Measurements from ENCODE around the gene SEMA4D.

DNA sequence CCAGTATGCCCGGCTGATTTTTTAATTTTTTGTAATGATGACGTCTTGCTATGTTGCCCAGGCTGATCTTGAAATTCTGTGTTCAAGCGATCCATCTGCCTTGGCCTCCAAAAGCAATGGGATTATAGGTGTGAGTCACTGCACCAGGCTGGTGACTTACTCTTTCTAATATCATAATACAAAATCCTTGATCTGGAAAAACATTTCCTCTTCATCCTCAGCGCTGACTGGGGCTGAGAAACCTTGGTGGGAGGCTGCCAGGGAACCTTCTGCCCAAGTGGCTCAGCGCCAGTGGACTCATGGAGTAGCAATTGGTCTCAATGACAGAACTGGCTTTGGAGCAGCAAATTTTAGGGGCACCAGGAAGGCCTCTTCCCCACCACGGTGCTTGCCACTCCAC, 17.5 kb upstream of the SEMA4D start:
- no peak for TF ChIP-seq CTCF (IDR thresholded peaks at IDR 0.05; ENCODE audit: low read depth, low read length)
- TF ChIP-seq EZH2phosphoT487 (IDR thresholded peaks at IDR 0.05; ENCODE audit: low read depth): no peak
